Upper lobe of left lung (tissue), 6 donors: ENCODE data around the gene KIAA1217. TPM values are rescaled to one million over a fixed set of nuclear protein-coding genes. Genes with fewer than 3 reads are reported as not detected.
A peak's percentile ranks its signal among the peaks of the same experiment; 100 is the strongest.

ENCODE experiments used
- ATAC-seq, 2 donors: fragments of 200-7000 bp; cut with Tn5 transposase; one replicate each; pipeline ENCODE4 v1.9.1; 2022; ENCODE audit warnings: mild to moderate bottlenecking in 2 of 2, moderate library complexity in 2 of 2; ENCODE audit not compliant: low FRiP score in 2 of 2
- DNase-seq, 2 donors: peaks; one replicate each; pipeline ENCODE4 v3.0.0-alpha.2; 2019 to 2020
- H3K27ac ChIP-seq, 4 donors: fragments of 200-600 bp; sonication (generic); one replicate each; pipeline ENCODE4 v1.5.1; 2016 to 2019
- H3K27me3 ChIP-seq, 4 donors: fragments of 200-600 bp; sonication (generic); one replicate each; pipeline ENCODE4 v1.5.1; 2017 to 2019
- H3K36me3 ChIP-seq, 4 donors: fragments of 200-600 bp; sonication (generic); one replicate each; pipeline ENCODE4 v1.5.1; 2016 to 2019
- H3K4me1 ChIP-seq, 4 donors: fragments of 200-600 bp; sonication (generic); one replicate each; pipeline ENCODE4 v1.5.1; 2018 to 2019
- H3K4me3 ChIP-seq, 4 donors: fragments of 200-600 bp; sonication (generic); one replicate each; pipeline ENCODE4 v1.5.1; 2017 to 2019; ENCODE audit warnings: mild to moderate bottlenecking in 2 of 4, moderate library complexity in 1 of 4
- H3K9me3 ChIP-seq, 4 donors: fragments of 200-600 bp; sonication (generic); one replicate each; pipeline ENCODE4 v1.5.1; 2018 to 2019
- EP300 ChIP-seq, 4 donors: sonication (generic); formaldehyde crosslinking; IDR thresholded peaks; one replicate each; pipeline ENCODE4 v1.5.1; 2017; ENCODE audit warnings: antibody characterized with exemption in 4 of 4, control low read depth in 2 of 4
- POLR2A ChIP-seq, 4 donors: fragments of 450-650 bp; IDR thresholded peaks; one replicate each; pipeline ENCODE4 v1.5.1; 2016 to 2017; ENCODE audit warnings: antibody characterized with exemption in 4 of 4, mild to moderate bottlenecking in 2 of 4
- POLR2AphosphoS5 ChIP-seq, 2 donors: sonication (generic); formaldehyde crosslinking; IDR thresholded peaks; one replicate each; pipeline ENCODE4 v1.5.1; 2017; ENCODE audit warnings: antibody characterized with exemption in 2 of 2
- WGBS, 2 donors: methylation state at CpG; one replicate each; pipeline ENCODE4 v1.1.5; 2017 to 2018; 5-methylcytosine and 5-hydroxymethylcytosine counted together
- total RNA-seq, 6 donors: library from RNA; depleted of rRNA in 4 of 6; stranded (reverse); fragments of >200 nt in 4 of 6; gene quantifications; one replicate each; pipeline versions ENCODE4 v1.1.0 to v1.2.1, GENCODE V29; 2016 to 2021
- TF ChIP-seq, protein P1 (sequence below), 6 experiments: fragments of 450-650 bp in 4 of 6; fragments of 200-600 bp in 2 of 6; sonication (generic) in 2 of 6; IDR thresholded peaks; one replicate each; pipeline ENCODE4 v1.5.1; 2016 to 2019; ENCODE audit warnings: antibody characterized with exemption in 6 of 6
- donor health status: DM: no; HTN: no; CAD: no; lungs with moderate emphysema.
- donor health status: DM: no; HTN: yes; CAD: no; lungs with severe emphysema.

Gene KIAA1217
- total RNA-seq, 6 donors from 2014 or later: 18.4 to 109 (median 41.0) TPM

DNA sequence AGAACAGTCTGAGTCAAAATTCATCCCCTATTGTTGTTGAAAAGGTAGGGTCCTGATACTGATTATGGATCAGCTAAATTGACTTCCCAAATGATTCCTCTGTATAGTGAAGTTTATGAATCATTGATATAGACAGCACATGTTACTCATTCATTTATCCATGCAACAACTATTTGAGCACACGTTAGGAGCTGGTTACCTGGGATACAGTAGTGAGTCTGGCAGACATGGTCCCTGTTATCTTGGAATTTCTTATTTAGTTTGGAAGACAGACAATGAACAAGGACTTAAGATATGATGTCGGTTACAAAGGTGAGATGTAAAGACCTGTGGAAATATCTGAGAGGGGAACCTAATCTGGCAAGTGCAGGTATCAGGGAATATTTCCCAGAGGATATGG lies 28.0 kb upstream of the KIAA1217 start:
- no peak for DNase-seq
- Histone ChIP-seq H3K9me3 (peaks cover 0 to 15% (median 5%) of the 10 kb centered on the region in 4 donors), H3K27me3 (no peaks in the 10 kb centered on the region), H3K27ac (no peak overlapping the region), H3K4me1 (peaks cover 0 to 2% (median 0%) of the 10 kb centered on the region in 4 donors), H3K4me3 (no peak overlapping the region), H3K36me3 (no peaks in the 10 kb centered on the region)
- no peak for ATAC-seq
- TF ChIP-seq POLR2A (IDR thresholded peaks at IDR 0.05) (no peak), POLR2AphosphoS5 (IDR thresholded peaks at IDR 0.05) (no peak), EP300 (IDR thresholded peaks at IDR 0.05) (no peak)
- TF ChIP-seq, protein P1, sequence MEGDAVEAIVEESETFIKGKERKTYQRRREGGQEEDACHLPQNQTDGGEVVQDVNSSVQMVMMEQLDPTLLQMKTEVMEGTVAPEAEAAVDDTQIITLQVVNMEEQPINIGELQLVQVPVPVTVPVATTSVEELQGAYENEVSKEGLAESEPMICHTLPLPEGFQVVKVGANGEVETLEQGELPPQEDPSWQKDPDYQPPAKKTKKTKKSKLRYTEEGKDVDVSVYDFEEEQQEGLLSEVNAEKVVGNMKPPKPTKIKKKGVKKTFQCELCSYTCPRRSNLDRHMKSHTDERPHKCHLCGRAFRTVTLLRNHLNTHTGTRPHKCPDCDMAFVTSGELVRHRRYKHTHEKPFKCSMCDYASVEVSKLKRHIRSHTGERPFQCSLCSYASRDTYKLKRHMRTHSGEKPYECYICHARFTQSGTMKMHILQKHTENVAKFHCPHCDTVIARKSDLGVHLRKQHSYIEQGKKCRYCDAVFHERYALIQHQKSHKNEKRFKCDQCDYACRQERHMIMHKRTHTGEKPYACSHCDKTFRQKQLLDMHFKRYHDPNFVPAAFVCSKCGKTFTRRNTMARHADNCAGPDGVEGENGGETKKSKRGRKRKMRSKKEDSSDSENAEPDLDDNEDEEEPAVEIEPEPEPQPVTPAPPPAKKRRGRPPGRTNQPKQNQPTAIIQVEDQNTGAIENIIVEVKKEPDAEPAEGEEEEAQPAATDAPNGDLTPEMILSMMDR (IDR thresholded peaks at IDR 0.05): no peak
- WGBS, 2 donors: 73 to 75% methylated on average over 2 of the region's 2 CpGs

DNA sequence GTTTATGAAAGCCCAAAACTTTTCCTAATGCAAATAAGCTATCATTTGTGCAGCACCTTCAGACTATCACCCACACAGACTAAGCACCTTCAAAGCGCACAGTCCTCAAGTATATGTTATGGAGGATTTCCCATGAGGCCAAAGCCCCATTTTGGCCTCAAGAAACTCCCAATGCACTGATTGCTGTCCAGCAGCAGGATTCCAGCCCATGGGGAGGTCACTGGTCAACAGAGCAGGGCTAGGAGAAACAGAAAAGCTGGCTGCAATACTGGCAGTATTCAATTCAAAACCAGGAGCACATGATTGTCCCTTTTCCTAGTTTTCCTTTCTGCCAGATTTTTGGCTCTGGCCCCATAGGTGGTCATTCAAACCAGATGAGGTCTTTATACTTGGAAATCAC lies 24.5 kb upstream of the KIAA1217 start:
- DNase-seq (no peak), ATAC-seq (no peak)
- WGBS, 2 donors: 83 to 90% methylated on average over 1 of the region's 1 CpG
- Histone ChIP-seq H3K27ac (peak overlapping the region in 1 of 4 donors; percentile 6), H3K27me3 (no peaks in the 10 kb centered on the region), H3K4me3 (no peak overlapping the region), H3K9me3 (peaks cover 0 to 1% (median 0%) of the 10 kb centered on the region in 4 donors), H3K36me3 (no peaks in the 10 kb centered on the region), H3K4me1 (peaks cover 0 to 2% (median 0%) of the 10 kb centered on the region in 4 donors)
- TF ChIP-seq EP300 (IDR thresholded peaks at IDR 0.05) (no peak), POLR2A (IDR thresholded peaks at IDR 0.05) (no peak), POLR2AphosphoS5 (IDR thresholded peaks at IDR 0.05) (no peak)
- TF ChIP-seq, protein P1 (IDR thresholded peaks at IDR 0.05): no peak

DNA sequence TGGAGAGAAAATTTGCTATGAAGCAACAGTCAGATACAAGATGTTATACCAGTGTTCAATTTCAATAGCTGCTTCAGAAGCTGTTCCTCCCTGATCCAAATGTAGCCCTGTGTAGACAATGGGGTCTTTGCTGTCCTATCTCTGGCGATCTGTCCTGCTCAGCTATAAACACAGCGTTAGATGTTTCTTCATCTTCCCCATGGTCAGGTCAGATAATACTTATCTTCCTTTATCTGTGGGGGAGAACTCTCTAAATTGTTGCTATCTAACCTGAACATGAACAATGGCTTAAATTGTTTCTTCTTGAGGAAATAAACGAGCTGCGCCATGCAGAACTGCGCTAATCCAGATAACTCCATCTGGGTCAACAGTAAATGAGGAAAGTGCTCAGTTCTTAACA lies 15.6 kb upstream of the KIAA1217 start:
- Histone ChIP-seq H3K36me3 (no peaks in the 10 kb centered on the region), H3K9me3 (no peaks in the 10 kb centered on the region), H3K27me3 (no peaks in the 10 kb centered on the region), H3K4me1 (peaks cover 3 to 13% (median 10%) of the 10 kb centered on the region in 4 donors), H3K4me3 (no peak overlapping the region), H3K27ac (peak overlapping the region in 2 of 4 donors; percentile 48 to 51)
- TF ChIP-seq, protein P1 (IDR thresholded peaks at IDR 0.05): no peak
- TF ChIP-seq POLR2A (IDR thresholded peaks at IDR 0.05) (no peak), EP300 (IDR thresholded peaks at IDR 0.05) (peak in 2 of 4 donors; percentile 33 to 59), POLR2AphosphoS5 (IDR thresholded peaks at IDR 0.05) (peak in 1 of 2 donors; percentile 74)
- no peak for ATAC-seq
- DNase-seq: no peak
- WGBS, 2 donors: 66 to 73% methylated on average over 5 of the region's 5 CpGs

DNA sequence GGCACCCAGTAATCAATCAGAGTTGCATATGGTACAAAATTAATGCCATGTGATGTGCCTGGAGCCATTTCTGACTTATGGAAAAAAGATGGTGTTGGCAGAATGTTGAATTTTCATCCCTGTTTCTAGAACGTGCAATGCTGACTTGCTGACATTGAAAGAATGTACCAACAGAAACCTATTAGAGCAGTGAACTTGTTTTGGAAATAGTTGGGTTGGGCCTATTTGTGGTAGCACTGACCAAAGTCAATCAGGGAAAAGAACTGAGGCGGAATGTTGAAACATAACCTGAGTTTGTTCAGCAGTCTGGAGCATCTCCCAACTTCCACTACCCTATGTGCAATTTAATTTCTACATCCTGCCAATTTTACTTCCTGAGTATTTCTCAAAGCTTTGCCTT lies 11.7 kb upstream of the KIAA1217 start:
- H3K36me3 ChIP-seq: no peaks in the 10 kb centered on the region
- peaks cover 3 to 13% (median 10%) of the 10 kb centered on the region in 4 donors for H3K4me1 ChIP-seq
- H3K27me3 ChIP-seq: no peaks in the 10 kb centered on the region
- no peak overlapping the region for H3K4me3 ChIP-seq
- TF ChIP-seq EP300 (IDR thresholded peaks at IDR 0.05) (no peak), POLR2A (IDR thresholded peaks at IDR 0.05) (no peak), POLR2AphosphoS5 (IDR thresholded peaks at IDR 0.05) (no peak)
- TF ChIP-seq, protein P1 (IDR thresholded peaks at IDR 0.05): no peak
- ATAC-seq (no peak), DNase-seq (no peak)
- H3K27ac ChIP-seq: peak overlapping the region in 1 of 4 donors; percentile 9
- 66 to 69% methylated on average over 2 of the region's 2 CpGs for WGBS, 2 donors
- no peaks in the 10 kb centered on the region for H3K9me3 ChIP-seq

DNA sequence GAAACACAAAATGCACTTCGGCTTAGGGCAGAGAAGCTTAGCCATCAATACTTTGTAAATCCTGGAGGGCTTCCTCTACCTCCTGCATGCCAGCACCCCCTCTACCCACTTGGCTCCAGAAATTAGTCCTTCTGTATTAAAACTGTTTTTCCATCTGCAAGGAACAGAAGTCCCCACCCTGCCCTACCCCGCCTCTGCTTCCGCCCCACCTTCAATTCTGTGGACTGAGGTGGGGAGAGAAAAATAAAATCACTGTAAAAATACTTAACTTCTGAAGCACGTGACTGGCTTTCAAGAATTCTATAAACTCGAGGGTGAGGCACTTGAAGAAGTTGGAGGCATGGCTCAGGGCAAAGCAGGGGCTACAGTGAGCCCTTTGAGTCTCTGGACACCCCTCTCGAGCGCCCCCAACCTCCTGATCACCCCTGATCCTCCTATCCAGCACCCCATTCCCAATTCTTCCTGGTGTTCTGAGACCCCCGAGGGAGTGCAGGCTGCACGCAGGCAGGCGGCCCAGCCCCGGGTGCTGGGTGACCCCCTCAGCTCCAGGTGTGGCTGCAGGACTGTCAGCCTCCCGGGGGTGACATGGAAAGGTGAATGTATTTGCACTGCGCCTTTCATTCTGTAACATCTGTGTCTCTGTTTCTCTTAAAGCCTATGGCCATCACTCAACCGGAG lies 7.3 kb upstream of the KIAA1217 start:
- no peaks in the 10 kb centered on the region for H3K36me3 ChIP-seq
- H3K9me3 ChIP-seq: no peaks in the 10 kb centered on the region
- no peak overlapping the region for H3K4me3 ChIP-seq
- DNase-seq (peak in 1 of 2 donors; percentile 45), ATAC-seq (no peak)
- 75 to 76% methylated on average over 14 of the region's 14 CpGs for WGBS, 2 donors
- peaks cover 4 to 12% (median 4%) of the 10 kb centered on the region in 4 donors for H3K4me1 ChIP-seq
- H3K27me3 ChIP-seq: no peaks in the 10 kb centered on the region
- TF ChIP-seq EP300 (IDR thresholded peaks at IDR 0.05): no peak
- no peak for TF ChIP-seq POLR2AphosphoS5 (IDR thresholded peaks at IDR 0.05)
- TF ChIP-seq, protein P1 (IDR thresholded peaks at IDR 0.05): no peak
- no peak for TF ChIP-seq POLR2A (IDR thresholded peaks at IDR 0.05)
- no peak overlapping the region for H3K27ac ChIP-seq
